Mucosa of descending colon (tissue), 3 donors: Measurements from ENCODE around the gene TENM4. TPM values are rescaled to one million over a fixed set of nuclear protein-coding genes. Genes with fewer than 3 reads are reported as not detected.

Source experiments
- ATAC-seq: fragments of 200-7000 bp; cut with Tn5 transposase; one replicate; pipeline ENCODE4 v1.9.1; 2020; ENCODE audit warnings: mild to moderate bottlenecking, moderate library complexity
- DNase-seq, 3 donors: peaks; one replicate each; pipeline ENCODE4 v3.0.0-alpha.2; 2020
- H3K36me3 ChIP-seq: fragments of 200-600 bp; one replicate; pipeline ENCODE4 v1.8.0; 2021; ENCODE audit warnings: low read depth, mild to moderate bottlenecking
- H3K4me1 ChIP-seq: fragments of 200-600 bp; one replicate; pipeline ENCODE4 v1.8.0; 2021; ENCODE audit warnings: low read depth, mild to moderate bottlenecking
- H3K4me3 ChIP-seq: fragments of 200-600 bp; one replicate; pipeline ENCODE4 v1.8.0; 2021; ENCODE audit warnings: mild to moderate bottlenecking
- H3K9me3 ChIP-seq: fragments of 200-600 bp; one replicate; pipeline ENCODE4 v1.8.0; 2021; ENCODE audit warnings: mild to moderate bottlenecking
- intact Hi-C, 2 donors: fragments of 100-400 bp; cut with DNase I in 1 of 2; cut with micrococcal nuclease in 1 of 2; formaldehyde crosslinking; loops; one replicate each; pipeline versions ENCODE4 v1.11.0 to v1.11.1; 2022; cut with DNase I, micrococcal nuclease
- total RNA-seq, 3 donors: library from RNA; stranded (reverse); fragmentation: NEBNext Ultra II Directional in 2 of 3; extraction: Animal tissue kit (Norgen Biotek cat#: 25700) in 2 of 3; gene quantifications; one replicate each; pipeline versions ENCODE4 v1.2.1 to v1.2.4, GENCODE V29; 2021 to 2023
- TF ChIP-seq, protein P1 (sequence below): fragments of 200-600 bp; IDR thresholded peaks from one replicate; pipeline ENCODE4 v1.8.0; 2022; ENCODE audit warnings: antibody characterized with exemption, mild to moderate bottlenecking
- donor health status: DM: no; HTN: no; CAD: no; lungs with moderate emphysema.
- donor health status: DM: no; HTN: no; CAD: no.
- donor health status: DM: no; HTN: yes; CAD: no.

Gene TENM4
- total RNA-seq, 3 donors from 2014 or later: 0.70 to 1.6 (median 1.2) TPM

DNA sequence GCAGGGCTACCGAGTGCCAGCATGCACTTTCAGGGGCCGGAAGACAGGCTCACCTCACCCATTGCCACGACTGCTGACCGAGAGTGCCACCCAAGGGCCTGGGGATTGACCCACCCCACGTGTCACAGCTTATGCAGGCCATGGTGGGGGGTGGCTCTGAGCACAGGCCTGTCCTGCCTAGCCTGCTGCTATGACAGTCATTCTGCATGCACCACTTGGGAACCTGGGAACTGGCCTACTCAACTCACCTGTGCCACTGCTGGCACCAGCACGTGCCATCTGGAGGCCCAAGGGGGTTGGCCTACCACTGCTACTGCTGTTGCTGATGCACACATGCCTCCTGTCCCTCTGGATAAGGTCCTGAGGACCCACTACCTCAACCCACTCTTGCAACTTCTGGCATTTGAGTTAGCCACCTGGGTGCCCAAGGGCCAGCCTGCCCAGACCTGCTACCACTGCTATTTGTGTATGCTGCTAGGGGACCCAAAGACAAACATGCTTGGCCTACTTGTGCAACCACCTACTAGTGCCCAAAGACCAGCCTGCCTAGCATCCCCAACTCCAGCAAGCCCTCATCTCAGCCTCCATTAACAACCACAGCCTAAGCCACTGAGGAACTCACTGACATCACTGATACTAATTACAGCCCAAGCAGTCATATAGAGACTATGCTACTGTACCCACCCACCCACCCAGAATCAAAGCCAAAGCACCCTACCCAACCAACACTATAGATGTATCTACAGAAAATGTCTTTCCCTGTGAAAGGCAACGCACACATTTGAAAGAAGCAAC, 807.1 kb downstream of the TENM4 start:
- no peaks in the 10 kb centered on the region for H3K4me1 ChIP-seq
- no peak for DNase-seq
- no peak overlapping the region for H3K4me3 ChIP-seq
- H3K36me3 ChIP-seq: no peaks in the 10 kb centered on the region
- intact Hi-C loops: no loop called here
- no peak for ATAC-seq
- TF ChIP-seq, protein P1, sequence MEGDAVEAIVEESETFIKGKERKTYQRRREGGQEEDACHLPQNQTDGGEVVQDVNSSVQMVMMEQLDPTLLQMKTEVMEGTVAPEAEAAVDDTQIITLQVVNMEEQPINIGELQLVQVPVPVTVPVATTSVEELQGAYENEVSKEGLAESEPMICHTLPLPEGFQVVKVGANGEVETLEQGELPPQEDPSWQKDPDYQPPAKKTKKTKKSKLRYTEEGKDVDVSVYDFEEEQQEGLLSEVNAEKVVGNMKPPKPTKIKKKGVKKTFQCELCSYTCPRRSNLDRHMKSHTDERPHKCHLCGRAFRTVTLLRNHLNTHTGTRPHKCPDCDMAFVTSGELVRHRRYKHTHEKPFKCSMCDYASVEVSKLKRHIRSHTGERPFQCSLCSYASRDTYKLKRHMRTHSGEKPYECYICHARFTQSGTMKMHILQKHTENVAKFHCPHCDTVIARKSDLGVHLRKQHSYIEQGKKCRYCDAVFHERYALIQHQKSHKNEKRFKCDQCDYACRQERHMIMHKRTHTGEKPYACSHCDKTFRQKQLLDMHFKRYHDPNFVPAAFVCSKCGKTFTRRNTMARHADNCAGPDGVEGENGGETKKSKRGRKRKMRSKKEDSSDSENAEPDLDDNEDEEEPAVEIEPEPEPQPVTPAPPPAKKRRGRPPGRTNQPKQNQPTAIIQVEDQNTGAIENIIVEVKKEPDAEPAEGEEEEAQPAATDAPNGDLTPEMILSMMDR: no peak
- H3K9me3 ChIP-seq: peaks cover 12% of the 10 kb centered on the region

GRCh38 chr11:78630561-78631303, 810.1 kb downstream of the TENM4 start:
- Histone ChIP-seq H3K4me3 (no peak overlapping the region), H3K36me3 (no peaks in the 10 kb centered on the region), H3K4me1 (no peaks in the 10 kb centered on the region), H3K9me3 (peaks cover 12% of the 10 kb centered on the region)
- ATAC-seq (no peak), DNase-seq (no peak)
- intact Hi-C loops: no loop called here
- TF ChIP-seq, protein P1: no peak

GRCh38 chr11:78630155-78630554, 810.7 kb downstream of the TENM4 start:
- TF ChIP-seq, protein P1: no peak
- Histone ChIP-seq H3K4me3 (no peak overlapping the region), H3K9me3 (peaks cover 12% of the 10 kb centered on the region), H3K4me1 (no peaks in the 10 kb centered on the region), H3K36me3 (no peaks in the 10 kb centered on the region)
- no peak for DNase-seq
- no peak for ATAC-seq
- intact Hi-C loops: no loop called here

- intact Hi-C loops: no loop called here
- Histone ChIP-seq H3K36me3 (no peaks in the 10 kb centered on the region), H3K4me3 (no peak overlapping the region), H3K9me3 (peaks cover 12% of the 10 kb centered on the region), H3K4me1 (no peaks in the 10 kb centered on the region)
- no peak for ATAC-seq
- TF ChIP-seq, protein P1: no peak
- no peak for DNase-seq
Measured at GRCh38 chr11:78622666-78623065, 818.2 kb downstream of the TENM4 start.

DNA sequence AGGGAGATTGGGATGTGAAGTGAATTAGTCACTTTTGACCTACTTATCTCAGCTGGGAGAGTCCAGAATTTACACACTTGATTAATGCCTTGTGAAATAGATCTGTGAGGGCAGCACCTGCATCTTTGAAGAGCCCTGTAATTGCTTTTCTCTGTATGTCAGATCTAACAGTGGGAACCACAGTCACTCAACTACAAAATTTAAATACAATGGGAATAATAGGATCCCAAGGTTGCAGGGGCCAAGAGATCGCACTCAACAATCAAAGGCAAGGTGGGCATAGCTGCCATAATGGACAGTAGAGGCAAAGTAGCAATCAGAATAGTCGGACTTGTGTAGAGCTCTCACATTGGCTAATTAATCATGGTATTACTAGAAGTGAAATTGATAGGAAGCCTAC, 820.7 kb downstream of the TENM4 start:
- ATAC-seq (no peak), DNase-seq (no peak)
- H3K4me3 ChIP-seq: no peak overlapping the region
- intact Hi-C loops: no loop called here
- no peaks in the 10 kb centered on the region for H3K36me3 ChIP-seq
- H3K4me1 ChIP-seq: no peaks in the 10 kb centered on the region
- TF ChIP-seq, protein P1: no peak
- H3K9me3 ChIP-seq: peaks cover 12% of the 10 kb centered on the region
